IMR-90 (cell line): Measurements from ENCODE around the gene GTF2H4. TPM values are rescaled to one million over a fixed set of nuclear protein-coding genes. Genes with fewer than 3 reads are reported as not detected.
A peak's percentile ranks its signal among the peaks of the same experiment; 100 is the strongest.

Experiments used
- ATAC-seq: fragments of 200-7000 bp; cut with Tn5 transposase; 2 replicates; pipeline ENCODE4 v1.9.1; 2020; ENCODE audit warnings: low read depth, mild to moderate bottlenecking, moderate library complexity
- BruUV-seq: library from RNA; stranded (reverse); fragments of 400-500 nt; replicated peaks from 2 replicates; lab custom pipeline; 2021; lab: Mats Ljungman, UMichigan
- CTCF ChIA-PET: fragments of 300-600 bp; formaldehyde crosslinking; extraction: SDS; loops from one replicate; lab custom pipeline; 2021; ENCODE audit warnings: antibody characterized with exemption; lab: Yijun Ruan, JAX
- POLR2A ChIA-PET: fragments of 300-600 bp; sonication (Branson Sonifier 250); formaldehyde crosslinking; loops from one replicate; lab custom pipeline; 2022; ENCODE audit warnings: antibody characterized with exemption; ENCODE audit not compliant: unreplicated experiment; lab: Charles Lee
- DNase-seq: peaks from one replicate; pipeline ENCODE4 v3.0.0; 2013
- H2AFZ ChIP-seq: replicated peaks from 2 replicates; pipeline ENCODE3; 2013; ENCODE audit warnings: low read length, mild to moderate bottlenecking; ENCODE audit not compliant: poor library complexity
- H2AK5ac ChIP-seq: 2 replicates; pipeline ENCODE4 v1.6.1; 2013; ENCODE audit warnings: low read depth, low read length, inconsistent platforms
- H2AK9ac ChIP-seq: replicated peaks from 2 replicates; pipeline ENCODE3; 2013; ENCODE audit warnings: mild to moderate bottlenecking, low read depth, low read length, moderate library complexity; ENCODE audit not compliant: poor library complexity
- H2BK120ac ChIP-seq: 2 replicates; pipeline ENCODE4 v1.6.1; 2013; ENCODE audit warnings: low read depth, low read length, inconsistent platforms
- H2BK15ac ChIP-seq: 3 replicates; pipeline ENCODE4 v1.6.1; 2013; ENCODE audit warnings: low read depth, low read length, inconsistent platforms
- H2BK20ac ChIP-seq: 2 replicates; pipeline ENCODE4 v1.6.1; 2013; ENCODE audit warnings: low read depth, mild to moderate bottlenecking, inconsistent platforms, low read length, moderate library complexity
- H2BK5ac ChIP-seq: 2 replicates; pipeline ENCODE4 v1.6.1; 2013; ENCODE audit warnings: mild to moderate bottlenecking, low read depth, low read length, inconsistent platforms; ENCODE audit not compliant: poor library complexity, severe bottlenecking
- H3K14ac ChIP-seq: replicated peaks from 2 replicates; pipeline ENCODE4 v1.6.1; 2013; ENCODE audit warnings: low read depth, low read length, inconsistent platforms
- H3K18ac ChIP-seq: 2 replicates; pipeline ENCODE4 v1.6.1; 2013; ENCODE audit warnings: low read depth, low read length, control low read depth
- H3K23ac ChIP-seq: 2 replicates; pipeline ENCODE4 v1.6.1; 2013; ENCODE audit warnings: low read depth, low read length, inconsistent platforms
- H3K27ac ChIP-seq: 2 replicates; pipeline ENCODE4 v1.5.1; 2013; ENCODE audit warnings: mild to moderate bottlenecking, control low read depth, low read length; ENCODE audit not compliant: insufficient read depth
- H3K27me3 ChIP-seq: 2 replicates; pipeline ENCODE4 v1.6.1; 2013; ENCODE audit warnings: low read length; ENCODE audit not compliant: control insufficient read depth, insufficient read depth
- H3K36me3 ChIP-seq: 2 replicates; pipeline ENCODE4 v1.6.1; 2013; ENCODE audit warnings: low read length, mixed read lengths; ENCODE audit not compliant: control insufficient read depth, insufficient read depth
- H3K4ac ChIP-seq: 2 replicates; pipeline ENCODE4 v1.6.1; 2013; ENCODE audit warnings: low read depth, low read length, inconsistent platforms
- H3K4me1 ChIP-seq: 2 replicates; pipeline ENCODE4 v1.6.1; 2013; ENCODE audit warnings: low read length, mixed read lengths; ENCODE audit not compliant: control insufficient read depth, insufficient read depth
- H3K4me2 ChIP-seq: 2 replicates; pipeline ENCODE4 v1.6.1; 2013; ENCODE audit warnings: low read depth, mild to moderate bottlenecking, control low read depth, low read length, moderate library complexity
- H3K4me3 ChIP-seq: 2 replicates; pipeline ENCODE4 v1.5.1; 2013; ENCODE audit warnings: low read depth, mild to moderate bottlenecking, control low read depth, low read length, moderate library complexity; ENCODE audit not compliant: insufficient read depth
- H3K56ac ChIP-seq: 2 replicates; pipeline ENCODE4 v1.6.1; 2013; ENCODE audit warnings: low read length, inconsistent platforms; ENCODE audit not compliant: insufficient read depth; ENCODE audit errors: extremely low read depth
- H3K79me1 ChIP-seq, 2 experiments: 2 replicates each; pipeline ENCODE4 v1.6.1; 2013; ENCODE audit warnings: low read length in 2 of 2, inconsistent platforms in 1 of 2, low read depth in 1 of 2
- H3K9ac ChIP-seq: 2 replicates; pipeline ENCODE4 v1.6.1; 2013; ENCODE audit warnings: low read depth, low read length, control low read depth
- H3K9me1 ChIP-seq: 2 replicates; pipeline ENCODE4 v1.6.1; 2013; ENCODE audit warnings: low read length, inconsistent platforms; ENCODE audit not compliant: insufficient read depth
- H3K9me3 ChIP-seq: 2 replicates; pipeline ENCODE4 v1.6.1; 2013; ENCODE audit warnings: low read length; ENCODE audit not compliant: control insufficient read depth, insufficient read depth
- H4K20me1 ChIP-seq: 2 replicates; pipeline ENCODE4 v1.6.1; 2013; ENCODE audit warnings: low read length, inconsistent platforms; ENCODE audit not compliant: insufficient read depth
- H4K5ac ChIP-seq: 2 replicates; pipeline ENCODE4 v1.6.1; 2013; ENCODE audit warnings: mild to moderate bottlenecking, low read depth, low read length, control low read depth
- H4K8ac ChIP-seq, 2 experiments: 2 replicates each; pipeline ENCODE4 v1.6.1; 2013; ENCODE audit warnings: low read depth in 2 of 2, low read length in 2 of 2, control low read depth in 1 of 2, inconsistent platforms in 1 of 2
- H4K91ac ChIP-seq: 2 replicates; pipeline ENCODE4 v1.6.1; 2013; ENCODE audit warnings: low read depth, low read length, inconsistent platforms; ENCODE audit not compliant: insufficient read depth
- BHLHE40 ChIP-seq: fragments of 150-350 bp; IDR thresholded peaks from 2 replicates; pipeline ENCODE4 v1.6.1; 2016; ENCODE audit warnings: mild to moderate bottlenecking, low read depth, low read length
- CEBPB ChIP-seq: IDR thresholded peaks from 2 replicates; pipeline ENCODE4 v1.6.1; 2012; ENCODE audit warnings: low read depth, low read length, improper control_type of control experiment
- CTCF ChIP-seq: conservative IDR thresholded peaks from 2 replicates; pipeline ENCODE4 v1.5.1; 2012; ENCODE audit warnings: mild to moderate bottlenecking, low read depth, low read length, improper control_type of control experiment
- ELK1 ChIP-seq: fragments of 150-350 bp; IDR thresholded peaks from 2 replicates; pipeline ENCODE4 v1.6.1; 2016; ENCODE audit warnings: low read depth, mild to moderate bottlenecking, low read length, moderate library complexity, borderline replicate concordance
- FOS ChIP-seq: fragments of 150-350 bp; IDR thresholded peaks from 2 replicates; pipeline ENCODE4 v1.6.1; 2016; ENCODE audit warnings: low read depth, low read length
- MAFK ChIP-seq: IDR thresholded peaks from 2 replicates; pipeline ENCODE4 v1.6.1; 2012; ENCODE audit warnings: low read depth, low read length, improper control_type of control experiment
- MAZ ChIP-seq: IDR thresholded peaks from 2 replicates; pipeline ENCODE4 v1.6.1; 2012; ENCODE audit warnings: low read depth, mild to moderate bottlenecking, low read length, improper control_type of control experiment, moderate library complexity, borderline replicate concordance
- MXI1 ChIP-seq: IDR thresholded peaks from 2 replicates; pipeline ENCODE4 v1.6.1; 2012; ENCODE audit warnings: low read depth, mild to moderate bottlenecking, low read length, moderate library complexity, borderline replicate concordance
- NFE2L2 ChIP-seq: fragments of 150-350 bp; IDR thresholded peaks from 2 replicates; pipeline ENCODE4 v1.6.1; 2016; ENCODE audit warnings: low read depth, mild to moderate bottlenecking, low read length
- POLR2A ChIP-seq: IDR thresholded peaks from 2 replicates; pipeline ENCODE4 v1.6.1; 2012; ENCODE audit warnings: mild to moderate bottlenecking, low read depth, low read length
- RAD21 ChIP-seq: IDR thresholded peaks from 2 replicates; pipeline ENCODE4 v1.6.1; 2012; ENCODE audit warnings: low read length, improper control_type of control experiment
- RCOR1 ChIP-seq: IDR thresholded peaks from 2 replicates; pipeline ENCODE4 v1.6.1; 2012; ENCODE audit warnings: mild to moderate bottlenecking, low read length, improper control_type of control experiment; ENCODE audit not compliant: insufficient replicate concordance
- SMC3 ChIP-seq: fragments of 150-350 bp; IDR thresholded peaks from 2 replicates; pipeline ENCODE4 v1.6.1; 2016; ENCODE audit warnings: low read depth, mild to moderate bottlenecking, antibody characterized with exemption, low read length, moderate library complexity
- WGBS, 2 experiments: methylation state at CpG; one replicate each; pipeline versions ENCODE4 v1.1.5 to v1.1.7; 2013; ENCODE audit warnings: missing lambda C conversion rate in 2 of 2; ENCODE audit not compliant: insufficient read length in 1 of 2; ENCODE audit errors: extremely low coverage in 2 of 2; 5-methylcytosine and 5-hydroxymethylcytosine counted together
- dilution Hi-C: fragments of 300-500 bp; cut with HindIII; formaldehyde crosslinking; loops from one replicate; pipeline ENCODE4 v1.14.3; 2018; ENCODE audit warnings: low sequenced_read_pairs; ENCODE audit not compliant: unreplicated experiment
- in situ Hi-C: fragments of 300-500 bp; cut with MboI; formaldehyde crosslinking; loops from 3 replicates; pipeline ENCODE4 v1.14.3; 2019; ENCODE audit warnings: low sequenced_read_pairs, inconsistent platforms, mixed read lengths
- intact Hi-C: fragments of 100-400 bp; cut with micrococcal nuclease; formaldehyde crosslinking; loops from 2 replicates; pipeline ENCODE4 v1.10.0; 2022
- polyA plus RNA-seq, 3 experiments: library from polyadenylated mRNA; depleted of rRNA; stranded (reverse); fragments of >200 nt; gene quantifications; 2 replicates each; pipeline ENCODE4 v1.2.3, GENCODE V29; 2012; ENCODE audit warnings: low replicate concordance in 1 of 3
- total RNA-seq: library from RNA; depleted of rRNA; stranded (reverse); fragments of >200 nt; gene quantifications from 2 replicates; pipeline ENCODE4 v1.2.3, GENCODE V29; 2012
- TF ChIP-seq, protein P1 (sequence below): fragments of 150-350 bp; IDR thresholded peaks from 2 replicates; pipeline ENCODE4 v1.6.1; 2017; ENCODE audit warnings: mild to moderate bottlenecking, antibody characterized with exemption, low read length, low read depth

The GTF2H4 gene
- total and polyA plus RNA-seq, 2 of the 4 experiments (the other 2 are of a cell fraction), result 13.4 to 30.8 TPM

DNA sequence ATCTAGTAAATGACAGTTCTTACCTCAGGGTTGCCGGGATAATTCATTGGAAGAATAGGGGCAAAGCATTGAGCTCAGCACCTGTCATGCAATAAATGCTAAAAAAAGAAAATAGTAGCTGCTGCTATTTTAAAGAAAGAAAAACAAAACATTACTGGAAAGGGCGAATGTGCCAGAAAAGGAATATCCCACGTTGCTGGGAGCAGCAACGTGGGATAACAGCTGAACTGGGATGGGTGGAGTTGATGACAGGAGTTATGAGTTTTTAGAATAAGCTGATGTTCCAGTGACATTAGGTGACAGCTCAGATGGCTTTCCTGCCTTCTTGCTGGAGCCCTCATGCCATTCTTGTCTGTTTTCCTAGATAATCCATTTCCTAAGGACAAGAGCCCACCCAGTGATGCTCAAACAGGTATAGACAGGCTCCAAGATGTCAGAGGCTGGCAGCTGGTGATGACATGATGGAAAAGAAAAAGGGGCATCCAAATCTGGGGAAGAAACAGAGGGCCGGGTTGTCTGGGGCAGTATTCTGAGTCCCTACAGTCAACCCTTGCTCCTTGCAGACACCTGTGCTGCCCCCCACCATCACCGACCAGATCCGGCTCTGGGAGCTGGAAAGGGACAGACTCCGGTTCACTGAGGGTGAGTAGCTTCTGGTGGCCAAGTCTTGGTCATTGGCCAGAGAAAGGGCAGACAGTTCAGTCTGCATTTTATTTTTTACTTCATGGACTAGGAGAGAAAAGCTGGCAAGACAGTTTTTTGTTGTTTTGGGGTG is 4.9 kb downstream of the GTF2H4 start:
- 0 out of 2 replicates have a peak overlapping the region, but pooled peaks have one; percentile 7 for H3K23ac ChIP-seq
- 0 out of 2 replicates have a peak overlapping the region, but pooled peaks have one; percentile 7 for H3K4ac ChIP-seq
- no peak for DNase-seq
- H3K27ac ChIP-seq, result no peak overlapping the region
- peaks cover 18 to 25% of the 10 kb centered on the region in 2 experiments for H3K79me1 ChIP-seq
- 86% methylated on average over 3 of the region's 8 CpGs; no CpG with 5 or more reads in 1 of the 2 experiments for WGBS, 2 experiments
- no peak for ATAC-seq
- no peaks in the 10 kb centered on the region for H3K27me3 ChIP-seq
- peaks cover 17% of the 10 kb centered on the region for H3K4me1 ChIP-seq
- dilution Hi-C loops, result no loop called here
- no peaks in the 10 kb centered on the region for H3K9me3 ChIP-seq
- H4K91ac ChIP-seq, result 0 out of 2 replicates have a peak overlapping the region, but pooled peaks have one; percentile 23
- no peak overlapping the region for H2BK120ac ChIP-seq
- H3K18ac ChIP-seq, result no peak overlapping the region
- no peak overlapping the region for H2BK15ac ChIP-seq
- H2BK20ac ChIP-seq, result no peak overlapping the region
- no peak overlapping the region for H2BK5ac ChIP-seq
- in situ Hi-C loops, result no loop called here
- ChIA-PET CTCF (interaction anchor here (0.8 to 3.6 kb wide), 6 partner anchors 29 to 174 kb away, joined by 3 to 31 read pairs (median 10); no protein-coding TSS in a partner anchor), POLR2A (interaction anchor here (0.6 to 0.8 kb wide), 3 partner anchors 29 to 298 kb away, joined by 3 to 10 read pairs (median 3); no protein-coding TSS in a partner anchor)
- no peak overlapping the region; the same call in 1 of the 2 replicates for H4K5ac ChIP-seq
- peak overlapping the region; percentile 65 for H2AK9ac ChIP-seq
- no peaks in the 10 kb centered on the region for H4K20me1 ChIP-seq
- no peak overlapping the region for H2AFZ ChIP-seq
- no peak overlapping the region for H3K14ac ChIP-seq
- no peak overlapping the region for H3K9ac ChIP-seq
- H3K56ac ChIP-seq, result no peak overlapping the region
- no peak overlapping the region for H3K4me2 ChIP-seq
- H2AK5ac ChIP-seq, result no peak overlapping the region
- H4K8ac ChIP-seq, result peak overlapping the region; percentile 85 to 91; a peak in 2 of 4 replicates
- H3K4me3 ChIP-seq, result no peak overlapping the region
- H3K9me1 ChIP-seq, result no peaks in the 10 kb centered on the region
- intact Hi-C loops, result loop anchor here (10.0 kb wide), 1 partner anchor 282 kb away; no protein-coding TSS in a partner anchor
- no TSS peak for BruUV-seq
- peaks cover 22% of the 10 kb centered on the region for H3K36me3 ChIP-seq
- TF ChIP-seq CEBPB (no peak), NFE2L2 (no peak), CTCF (no peak), RAD21 (no peak), MAZ (no peak), MAFK (no peak), FOS (no peak), ELK1 (no peak), BHLHE40 (no peak), SMC3 (no peak), RCOR1 (no peak), MXI1 (no peak), POLR2A (no peak)
- TF ChIP-seq, protein P1, sequence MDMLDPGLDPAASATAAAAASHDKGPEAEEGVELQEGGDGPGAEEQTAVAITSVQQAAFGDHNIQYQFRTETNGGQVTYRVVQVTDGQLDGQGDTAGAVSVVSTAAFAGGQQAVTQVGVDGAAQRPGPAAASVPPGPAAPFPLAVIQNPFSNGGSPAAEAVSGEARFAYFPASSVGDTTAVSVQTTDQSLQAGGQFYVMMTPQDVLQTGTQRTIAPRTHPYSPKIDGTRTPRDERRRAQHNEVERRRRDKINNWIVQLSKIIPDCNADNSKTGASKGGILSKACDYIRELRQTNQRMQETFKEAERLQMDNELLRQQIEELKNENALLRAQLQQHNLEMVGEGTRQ, result no peak
